Stimulated activated CD8-positive, alpha-beta memory T cell treated with anti-CD3 and anti-CD28 coated beads, Interleukin-12 subunit alpha, Interleukin-12 subunit beta, amount 100 ng/mL, for 4 hours (primary cell): ENCODE results near the gene LIN7B.

Experiments used
- DNase-seq: peaks from one replicate; pipeline ENCODE4 v3.0.0-alpha.2; 2020; ENCODE audit warnings: low read depth

Gene LIN7B

DNA sequence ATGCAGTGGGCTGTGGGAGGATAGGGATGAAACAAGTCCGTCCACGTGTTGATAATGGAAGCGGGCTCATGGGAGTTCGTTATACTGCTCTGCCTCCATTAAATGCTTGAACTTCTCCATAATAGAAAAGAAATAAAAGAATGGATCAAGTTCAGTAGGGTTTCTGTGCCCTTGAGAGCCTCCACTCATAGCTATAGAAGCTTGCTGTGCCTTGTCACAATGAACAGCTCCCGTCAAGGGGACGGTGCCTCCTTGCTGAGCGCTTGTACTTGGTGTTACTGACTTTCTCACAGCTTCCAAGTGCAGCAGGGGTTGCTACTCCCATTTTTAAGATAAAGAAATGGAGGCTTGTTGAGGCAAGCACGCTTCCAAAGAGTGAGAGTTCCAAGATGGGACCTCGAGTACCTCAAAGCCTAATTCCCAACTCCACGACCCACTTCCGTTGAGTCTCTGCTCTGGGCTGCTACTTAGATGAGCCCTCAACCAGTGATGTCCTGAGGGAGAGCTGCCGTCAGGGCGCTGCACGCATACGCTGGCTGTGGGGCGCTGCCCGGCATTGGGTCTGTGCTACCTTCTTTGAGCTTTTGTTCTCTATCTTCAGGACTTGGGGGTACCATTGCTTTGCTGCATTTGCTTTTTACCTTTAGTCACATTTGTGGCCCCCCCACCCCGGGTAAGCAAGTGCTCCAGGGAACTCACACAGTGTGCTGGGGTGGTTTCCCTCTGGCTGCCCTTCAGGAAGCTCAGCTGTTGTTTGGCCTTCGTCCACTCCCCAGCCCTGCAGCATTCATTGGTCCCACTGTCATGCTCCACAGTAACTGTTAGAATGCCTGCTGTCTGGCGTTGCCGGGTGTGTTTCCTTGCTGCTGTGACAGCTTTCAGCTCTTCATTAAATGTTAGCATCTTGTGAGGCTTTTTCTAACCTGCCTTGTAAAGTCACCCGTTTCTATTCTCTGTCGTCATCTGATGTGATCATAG lies 19.4 kb upstream of the LIN7B start:
- DNase-seq, result no peak

GRCh38 chr19:49097453-49098288 lies 16.5 kb upstream of the LIN7B start:
- DNase-seq, result peak; percentile 43

DNA sequence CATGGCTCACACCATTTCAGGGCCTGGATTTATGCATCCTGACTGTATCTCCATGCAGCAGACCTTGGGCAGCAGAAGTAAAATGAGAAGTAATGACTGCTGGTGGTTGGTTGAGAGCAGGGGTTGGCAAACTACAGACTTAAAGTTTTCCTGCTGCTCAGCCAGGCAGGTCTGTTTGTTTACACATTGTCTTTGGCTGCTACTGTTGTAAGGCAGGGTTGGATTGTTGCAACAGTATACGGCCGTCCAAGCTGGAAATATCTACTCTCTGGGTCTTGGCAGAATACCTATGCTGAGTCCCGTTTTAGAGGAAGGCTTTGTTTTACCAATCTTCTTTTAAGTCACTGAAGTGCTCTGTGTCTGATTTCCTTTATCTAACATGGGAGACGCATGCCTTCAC lies 15.4 kb upstream of the LIN7B start:
- DNase-seq, result no peak

DNA sequence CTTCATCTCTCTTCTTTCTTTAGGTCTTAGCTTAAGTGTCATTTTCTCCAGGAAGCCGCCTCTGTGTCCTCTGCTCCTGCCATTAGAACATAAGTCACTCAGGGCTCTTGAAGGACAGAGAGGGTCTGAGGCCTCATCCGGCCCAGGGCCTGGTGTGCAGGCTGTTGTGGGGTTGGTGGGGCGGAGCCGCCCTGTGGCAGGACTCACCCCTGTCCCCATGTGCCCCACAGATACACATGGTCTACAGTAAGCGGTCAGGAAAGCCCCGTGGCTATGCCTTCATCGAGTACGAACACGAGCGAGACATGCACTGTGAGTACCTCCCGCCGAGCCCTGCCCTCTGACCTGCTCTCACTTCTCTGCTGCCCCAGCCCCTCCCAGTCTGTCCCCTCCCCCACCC lies 13.0 kb upstream of the LIN7B start:
- DNase-seq, result no peak

DNA sequence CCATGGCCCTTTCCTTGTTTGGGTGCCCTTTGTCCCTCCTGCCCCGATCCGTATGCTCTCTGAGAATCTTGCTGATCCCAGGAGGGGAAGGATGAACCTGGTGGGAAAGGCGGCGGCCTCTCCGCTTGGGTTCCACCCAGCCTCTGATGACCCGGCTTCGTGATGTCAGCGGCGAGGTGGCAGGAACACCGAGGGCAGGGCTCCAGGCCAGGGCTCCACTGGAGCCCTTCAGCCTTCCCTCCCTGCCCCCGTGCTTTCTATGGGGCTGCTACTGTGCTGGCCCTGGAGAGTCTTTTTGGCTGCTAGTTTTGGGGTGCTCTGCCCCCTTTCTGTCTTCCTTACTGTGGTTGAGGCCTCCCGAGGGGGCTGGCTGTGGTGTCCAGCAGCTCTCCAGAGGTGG lies 11.9 kb upstream of the LIN7B start:
- DNase-seq, result no peak

DNA sequence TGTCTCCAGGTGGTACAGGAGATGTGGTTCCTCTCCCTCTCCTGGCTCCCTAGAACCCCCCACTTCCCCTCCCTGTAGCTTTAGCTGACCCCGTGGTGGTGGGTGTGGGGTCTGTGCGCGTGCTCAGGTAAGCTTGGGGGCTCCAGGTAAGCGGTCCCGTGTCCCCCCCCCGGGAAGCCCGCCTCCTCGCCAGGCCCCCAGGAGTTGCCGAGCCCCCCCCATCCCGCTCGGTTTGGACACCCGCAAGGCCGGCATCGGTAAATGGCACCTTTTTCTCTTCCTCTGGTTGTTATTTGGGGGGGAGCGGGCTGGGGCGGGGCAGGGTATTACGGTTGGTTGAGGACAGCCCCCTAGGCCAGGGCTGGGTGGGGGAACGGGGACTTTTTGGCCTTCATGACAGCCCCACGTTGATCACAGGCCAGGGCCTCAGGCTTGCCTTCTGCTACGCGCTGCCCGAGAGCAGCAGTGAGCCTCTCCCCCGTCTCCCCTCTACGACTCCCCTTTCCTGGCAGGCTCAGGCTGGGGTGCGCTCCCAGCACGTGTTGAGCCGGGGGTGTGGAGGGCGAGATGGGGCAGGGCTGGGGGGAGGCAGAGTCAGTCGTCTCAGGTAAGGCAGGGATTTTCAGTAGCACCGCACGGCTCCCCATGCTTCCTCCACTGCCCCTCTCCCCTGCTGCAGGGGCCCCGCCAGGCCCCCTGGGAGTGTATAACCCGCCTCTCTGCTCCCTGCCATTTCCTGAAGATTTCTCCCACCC lies 10.7 kb upstream of the LIN7B start:
- DNase-seq, result no peak

- no peak for DNase-seq
These were observed 9.8 kb upstream of the LIN7B start for GRCh38 chr19:49104229-49104864.

GRCh38 chr19:49106648-49107135 lies 7.5 kb upstream of the LIN7B start:
- no peak for DNase-seq

GRCh38 chr19:49107625-49108459 lies 6.3 kb upstream of the LIN7B start:
- DNase-seq, result no peak

DNA sequence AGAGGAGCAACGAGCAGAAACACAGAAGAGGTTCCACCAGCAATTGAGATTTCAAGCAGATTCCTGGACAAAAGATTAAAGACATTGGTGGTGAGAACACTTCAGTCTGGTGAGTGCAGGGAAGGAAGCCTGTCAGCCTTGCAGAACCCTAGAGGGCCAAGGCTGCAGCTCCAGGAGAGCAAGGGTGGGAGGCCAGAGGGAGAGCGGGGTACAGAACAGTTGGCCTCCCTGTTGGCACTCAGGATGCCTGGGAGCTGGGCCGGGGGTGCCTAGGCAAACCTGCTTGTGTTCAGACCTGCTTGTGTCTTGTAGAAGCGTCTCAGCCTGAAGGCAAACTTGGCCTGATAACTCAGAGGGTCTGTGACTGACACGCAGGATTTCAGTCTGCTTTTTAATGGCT lies 5.1 kb upstream of the LIN7B start:
- no peak for DNase-seq

DNA sequence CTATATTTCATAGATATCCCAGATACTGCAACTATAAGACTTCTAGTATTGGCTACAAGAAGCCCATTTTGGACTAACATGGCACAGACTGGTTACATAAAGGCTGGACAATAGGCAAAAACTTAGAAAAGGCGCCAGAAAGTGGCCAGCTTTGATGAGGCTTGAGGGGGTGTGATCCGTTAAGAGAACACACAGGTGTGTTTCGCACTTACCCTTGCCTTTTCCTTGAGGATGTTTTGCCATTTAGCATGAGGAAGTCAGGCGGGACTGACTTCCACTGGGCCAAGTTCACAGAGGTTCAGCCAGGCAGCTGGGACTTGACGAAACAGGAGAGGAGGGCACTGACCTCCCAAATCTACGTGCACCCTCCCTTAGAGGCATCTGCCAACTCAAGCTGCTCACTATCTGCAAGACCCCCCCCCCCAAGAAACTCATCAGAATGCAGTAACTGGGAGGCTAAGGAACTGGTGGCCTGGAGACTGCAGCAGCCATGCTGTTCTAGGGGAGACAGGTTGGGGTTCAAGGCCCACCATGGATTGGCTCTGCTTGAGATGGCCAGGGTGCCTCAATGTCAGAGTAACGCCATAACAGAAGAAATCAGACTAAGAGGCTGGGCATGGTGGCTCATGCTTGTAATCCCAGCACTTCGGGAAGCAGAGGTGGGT lies 4.5 kb upstream of the LIN7B start:
- no peak for DNase-seq

- no peak for DNase-seq
These were observed 3.6 kb upstream of the LIN7B start for GRCh38 chr19:49110567-49110966.

GRCh38 chr19:49111218-49111998 lies 2.8 kb upstream of the LIN7B start:
- DNase-seq, result no peak

DNA sequence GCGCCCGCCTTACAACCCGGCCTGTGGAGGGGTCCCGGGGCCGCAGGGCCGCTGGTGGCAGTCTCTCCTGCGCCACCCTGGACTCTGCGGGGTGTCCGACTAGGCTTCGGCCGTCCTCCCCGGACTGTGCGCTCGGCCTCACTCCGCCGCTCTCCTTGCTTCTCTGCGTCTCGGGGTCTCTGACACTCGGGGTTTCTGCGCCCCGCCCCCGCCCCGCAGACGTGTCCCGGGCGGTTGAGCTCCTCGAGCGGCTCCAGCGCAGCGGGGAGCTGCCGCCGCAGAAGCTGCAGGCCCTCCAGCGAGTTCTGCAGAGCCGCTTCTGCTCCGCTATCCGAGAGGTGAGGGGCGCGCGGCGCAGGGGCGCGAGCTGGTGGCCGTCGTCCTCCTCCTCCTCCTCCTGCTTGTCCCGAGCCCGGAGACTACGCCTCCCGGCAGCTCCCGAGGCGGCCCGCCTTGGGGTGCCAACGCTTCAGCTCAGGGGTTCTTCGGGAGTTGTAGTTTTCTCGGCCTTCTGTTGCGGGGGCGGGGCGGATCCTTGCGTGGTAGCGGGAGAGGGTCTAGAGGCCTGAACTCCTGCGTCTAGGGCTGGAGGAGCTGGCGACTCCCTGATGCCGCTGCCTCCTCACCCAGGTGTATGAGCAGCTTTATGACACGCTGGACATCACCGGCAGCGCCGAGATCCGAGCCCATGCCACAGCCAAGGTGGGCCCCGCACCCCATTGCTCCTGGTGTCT lies 627 bp downstream of the LIN7B start:
- DNase-seq, result peak; percentile 22

DNA sequence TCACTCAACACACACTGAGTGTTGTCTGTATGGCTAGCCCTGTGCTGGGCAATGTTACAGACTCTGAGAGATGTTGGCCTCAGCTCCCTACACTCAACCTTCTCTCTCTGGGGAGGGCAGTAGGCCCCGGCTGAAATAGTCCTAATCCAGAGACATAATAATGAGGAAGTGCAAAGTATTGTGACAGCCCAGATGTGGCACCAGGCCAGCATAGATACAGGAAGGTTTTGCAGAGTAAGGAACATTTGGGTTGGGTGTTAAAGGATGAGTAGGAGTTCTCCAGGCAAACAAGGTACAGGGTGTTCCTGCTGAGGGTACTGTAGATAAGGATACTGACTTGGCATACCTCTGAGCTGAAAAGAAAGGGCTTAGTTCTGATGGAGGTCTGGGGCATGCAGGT lies 2.4 kb downstream of the LIN7B start:
- DNase-seq, result no peak

DNA sequence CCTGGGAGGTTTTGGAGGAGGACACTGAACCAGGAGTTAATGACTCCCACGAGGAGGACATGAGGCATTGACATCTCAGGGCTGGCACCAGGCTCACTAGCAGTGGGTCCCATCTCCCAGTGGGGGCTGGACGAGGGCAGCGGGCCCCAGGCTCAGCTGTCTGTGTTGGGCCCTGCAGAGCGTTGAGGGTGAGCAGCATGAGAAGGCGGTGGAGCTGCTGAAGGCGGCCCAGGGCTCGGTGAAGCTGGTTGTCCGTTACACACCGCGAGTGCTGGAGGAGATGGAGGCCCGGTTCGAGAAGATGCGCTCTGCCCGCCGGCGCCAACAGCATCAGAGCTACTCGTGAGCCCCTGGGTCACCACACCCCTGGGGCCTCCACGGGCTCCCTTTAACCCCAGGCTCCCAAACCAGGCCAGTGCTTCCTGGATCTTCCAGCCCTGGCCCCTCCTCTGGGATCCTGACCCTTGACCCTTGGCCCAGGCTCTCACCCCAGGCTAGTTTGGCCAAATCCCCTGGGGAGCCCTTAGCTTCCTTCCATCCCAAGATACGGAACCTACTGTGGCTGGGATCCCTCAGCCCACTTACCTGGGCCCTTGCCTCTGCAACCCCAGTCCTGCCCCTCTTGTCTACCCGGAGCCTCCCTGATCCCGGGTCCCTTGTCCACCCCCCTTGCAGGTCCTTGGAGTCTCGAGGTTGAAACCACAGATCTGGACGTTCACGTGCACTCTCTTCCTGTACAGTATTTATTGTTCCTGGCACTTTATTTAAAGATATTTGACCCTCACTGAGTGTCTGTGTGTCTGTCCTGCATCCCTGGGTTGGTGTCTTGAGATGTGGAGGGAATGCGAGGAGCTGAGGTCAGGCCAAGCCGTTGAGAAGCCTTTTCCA lies 3.8 kb downstream of the LIN7B start:
- DNase-seq, result no peak

DNA sequence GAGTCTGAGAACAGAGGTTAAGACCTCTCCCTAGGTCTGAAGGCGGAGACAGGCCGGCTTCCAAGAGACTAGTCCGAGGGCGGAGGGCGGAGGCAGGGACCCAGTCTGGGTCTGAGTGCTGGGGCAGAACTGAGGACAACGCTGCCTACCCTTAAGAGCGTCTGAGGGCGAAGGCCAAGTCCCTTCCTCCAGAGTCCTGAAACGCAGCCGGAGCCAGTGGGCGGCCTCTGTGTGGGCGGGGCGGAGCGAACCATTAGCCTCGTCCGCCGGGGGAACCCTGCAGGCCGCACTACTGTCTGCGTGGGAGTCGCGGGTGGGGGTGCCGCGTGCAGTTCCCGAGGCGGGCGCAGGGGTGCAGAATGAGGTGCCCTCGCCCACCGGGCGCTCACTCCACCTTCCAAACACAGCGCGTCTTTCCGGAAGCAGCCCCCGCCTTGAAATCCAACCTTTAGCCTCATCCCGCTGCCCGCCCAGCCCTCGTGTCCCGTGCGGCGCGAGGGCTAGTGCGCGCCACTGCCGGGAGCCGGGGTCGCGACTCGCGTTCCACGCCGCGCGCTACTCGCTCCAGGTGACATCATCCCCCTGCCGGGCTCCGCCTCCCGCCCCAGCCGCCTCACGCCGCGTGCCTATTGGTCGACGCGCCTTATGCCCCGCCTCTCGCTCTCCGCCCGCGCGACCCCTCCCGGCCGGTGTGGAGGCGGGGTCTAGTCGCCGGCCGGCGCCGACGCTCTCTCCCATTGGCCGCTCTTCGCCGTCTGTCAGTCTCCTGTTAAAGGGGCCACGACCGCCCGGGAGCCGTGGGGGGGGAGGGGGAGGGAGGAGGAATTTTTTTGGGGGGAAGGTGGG lies 4.6 kb downstream of the LIN7B start, which contains the start of gene C19orf73:
Gene C19orf73, minus strand, starts transcription at position 579 of the 846 bp plus-strand sequence. Its CDS starts 121 bp downstream, at position 458.
- peak; percentile 94 for DNase-seq
